LNCAP (cell line): Measurements from ENCODE around the gene LSMEM2.

Experiments used
- CTCF ChIP-seq: fragments of 450-650 bp; IDR thresholded peaks from 2 replicates; pipeline ENCODE4 v1.5.1; 2017; ENCODE audit warnings: mild to moderate bottlenecking

LSMEM2 gene

GRCh38 chr3:50241713-50242380 is 37.0 kb upstream of the LSMEM2 start:
- TF ChIP-seq CTCF, result no peak

GRCh38 chr3:50242381-50242770 is 36.5 kb upstream of the LSMEM2 start:
- TF ChIP-seq CTCF, result no peak

GRCh38 chr3:50242851-50243542 is 35.9 kb upstream of the LSMEM2 start:
- no peak for TF ChIP-seq CTCF

- TF ChIP-seq CTCF, result no peak
Measured at GRCh38 chr3:50243543-50243895, 35.4 kb upstream of the LSMEM2 start.

- no peak for TF ChIP-seq CTCF
Measured at GRCh38 chr3:50245251-50245745, 33.6 kb upstream of the LSMEM2 start.

- TF ChIP-seq CTCF, result peak; percentile 98
Measured at GRCh38 chr3:50245831-50246516, 32.9 kb upstream of the LSMEM2 start.

- peak; percentile 66 for TF ChIP-seq CTCF
Measured at GRCh38 chr3:50246517-50246954, 32.4 kb upstream of the LSMEM2 start.
